ACC112 (cell line): ENCODE measurements around the gene NME3.

ENCODE experiments used
- H2AFZ ChIP-seq: fragments of 200-600 bp; sonication (generic); one replicate; pipeline ENCODE4 v1.6.0; 2017; ENCODE audit warnings: antibody characterized with exemption, low read length; ENCODE audit not compliant: unreplicated experiment
- H3K27ac ChIP-seq: fragments of 200-600 bp; sonication (generic); 2 replicates; pipeline ENCODE4 v1.5.1; 2014; ENCODE audit warnings: low read depth, mild to moderate bottlenecking, antibody characterized with exemption, low read length, moderate library complexity
- H3K27me3 ChIP-seq: fragments of 200-600 bp; sonication (generic); 2 replicates; pipeline ENCODE4 v1.6.1; 2014; ENCODE audit warnings: mild to moderate bottlenecking, antibody characterized with exemption, low read length, moderate library complexity, mixed read lengths; ENCODE audit not compliant: insufficient read depth
- H3K36me3 ChIP-seq: fragments of 200-600 bp; sonication (generic); 2 replicates; pipeline ENCODE4 v1.6.1; 2016; ENCODE audit warnings: mild to moderate bottlenecking, antibody characterized with exemption, low read length, moderate library complexity, mixed read lengths; ENCODE audit not compliant: insufficient read depth
- H3K4me1 ChIP-seq: fragments of 200-600 bp; sonication (generic); one replicate; pipeline ENCODE4 v1.6.1; 2016; ENCODE audit warnings: low read length, mixed read lengths; ENCODE audit not compliant: insufficient read depth, unreplicated experiment, control insufficient read depth
- H3K4me3 ChIP-seq: fragments of 200-600 bp; sonication (generic); 2 replicates; pipeline ENCODE4 v1.5.1; 2014; ENCODE audit warnings: mild to moderate bottlenecking, low read depth, low read length
- H3K79me2 ChIP-seq: fragments of 200-600 bp; sonication (generic); one replicate; pipeline ENCODE4 v1.6.0; 2016; ENCODE audit warnings: low read length; ENCODE audit not compliant: control insufficient read depth, unreplicated experiment, insufficient read depth

Gene NME3

DNA sequence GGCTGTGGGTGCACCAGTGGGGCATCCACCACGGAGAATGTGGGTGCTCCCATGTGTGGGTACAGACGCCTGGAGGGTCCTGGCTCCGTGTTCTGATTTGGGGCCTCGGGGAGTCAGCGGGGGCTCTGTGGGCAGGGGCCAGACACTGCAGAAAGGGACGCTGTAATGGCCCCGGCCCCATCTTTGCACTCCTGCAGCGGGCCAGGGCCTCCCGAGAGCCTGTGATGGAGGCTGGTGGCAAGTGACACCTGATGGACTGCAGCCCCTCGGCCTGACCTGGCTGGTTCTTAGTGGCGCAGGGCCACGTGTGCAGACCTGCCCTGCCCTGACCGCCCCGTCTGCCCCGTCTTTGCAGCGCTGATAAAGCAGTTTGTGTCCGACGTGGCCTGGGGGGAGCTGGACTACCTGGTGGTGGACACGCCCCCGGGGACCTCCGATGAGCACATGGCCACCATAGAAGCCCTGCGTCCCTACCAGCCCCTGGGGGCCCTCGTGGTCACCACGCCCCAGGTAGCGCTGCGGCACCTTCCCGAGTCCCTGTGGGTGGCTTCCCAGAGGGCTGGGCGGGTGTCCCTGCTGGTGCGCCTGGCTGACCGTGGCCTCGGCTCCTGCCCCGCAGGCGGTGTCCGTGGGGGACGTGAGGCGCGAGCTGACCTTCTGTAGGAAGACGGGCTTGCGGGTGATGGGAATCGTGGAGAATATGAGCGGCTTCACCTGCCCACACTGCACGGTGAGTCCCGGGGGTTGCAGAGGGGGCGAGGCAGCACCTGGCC lies 16.2 kb upstream of the NME3 start:
- no peak overlapping the region for H3K4me3 ChIP-seq
- no peak overlapping the region for H3K27ac ChIP-seq
- peaks cover 42% of the 10 kb centered on the region for H3K79me2 ChIP-seq
- H3K27me3 ChIP-seq: no peaks in the 10 kb centered on the region
- no peak overlapping the region for H2AFZ ChIP-seq
- peaks cover 5% of the 10 kb centered on the region for H3K4me1 ChIP-seq
- no peaks in the 10 kb centered on the region for H3K36me3 ChIP-seq

DNA sequence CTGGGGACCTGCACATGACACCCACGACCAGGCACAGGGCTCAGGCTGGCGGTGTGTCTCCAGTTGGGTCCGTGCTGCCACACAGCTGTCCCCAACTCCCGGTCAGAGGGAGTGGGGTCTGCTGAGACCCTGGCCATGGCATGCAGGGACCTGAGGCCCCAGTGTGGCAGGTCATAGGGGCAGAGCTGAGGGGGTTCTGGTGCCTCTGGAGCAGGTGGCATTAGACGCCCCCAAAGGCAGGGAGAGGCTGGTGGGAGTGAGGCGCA lies 15.6 kb upstream of the NME3 start:
- Histone ChIP-seq H3K27me3 (no peaks in the 10 kb centered on the region), H3K79me2 (peaks cover 42% of the 10 kb centered on the region), H3K4me1 (peaks cover 5% of the 10 kb centered on the region), H3K4me3 (no peak overlapping the region), H3K27ac (no peak overlapping the region), H3K36me3 (no peaks in the 10 kb centered on the region), H2AFZ (no peak overlapping the region)

DNA sequence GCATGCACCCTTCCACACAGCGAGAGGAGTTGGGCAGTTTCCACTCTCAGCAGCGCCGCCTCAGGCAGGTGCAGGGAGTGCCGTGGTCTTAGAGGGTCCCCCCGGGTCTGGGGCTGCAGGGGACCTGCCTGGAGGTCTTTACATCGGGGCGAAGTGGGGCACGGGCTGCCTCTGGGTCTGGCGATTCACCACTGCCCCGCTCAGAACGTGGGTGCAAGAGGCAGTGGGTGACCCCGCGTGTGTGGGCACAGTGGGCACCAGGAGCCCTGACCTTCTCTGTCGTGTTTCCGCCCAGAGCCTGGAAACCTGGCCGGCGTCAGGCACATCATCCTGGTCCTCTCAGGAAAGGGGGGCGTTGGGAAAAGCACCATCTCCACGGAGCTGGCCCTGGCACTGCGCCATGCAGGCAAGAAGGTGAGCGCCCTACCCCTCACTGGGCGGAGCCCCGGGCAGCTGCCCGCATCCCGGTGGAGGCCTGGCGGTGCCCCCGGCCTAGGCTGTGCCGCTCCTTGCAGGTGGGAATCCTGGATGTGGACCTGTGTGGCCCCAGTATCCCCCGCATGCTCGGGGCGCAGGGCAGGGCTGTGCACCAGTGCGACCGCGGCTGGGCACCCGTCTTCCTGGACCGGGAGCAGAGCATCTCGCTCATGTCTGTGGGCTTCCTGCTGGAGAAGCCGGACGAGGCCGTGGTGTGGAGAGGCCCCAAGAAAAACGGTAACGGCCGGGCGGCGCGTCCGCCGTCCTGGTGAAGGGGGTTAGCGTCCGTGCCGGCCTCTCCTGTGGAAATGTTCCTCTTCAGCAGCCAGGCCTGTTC lies 15.1 kb upstream of the NME3 start:
- no peak overlapping the region for H2AFZ ChIP-seq
- H3K4me1 ChIP-seq: peaks cover 7% of the 10 kb centered on the region
- no peaks in the 10 kb centered on the region for H3K36me3 ChIP-seq
- peaks cover 42% of the 10 kb centered on the region for H3K79me2 ChIP-seq
- no peak overlapping the region for H3K27ac ChIP-seq
- H3K27me3 ChIP-seq: no peaks in the 10 kb centered on the region
- H3K4me3 ChIP-seq: no peak overlapping the region

DNA sequence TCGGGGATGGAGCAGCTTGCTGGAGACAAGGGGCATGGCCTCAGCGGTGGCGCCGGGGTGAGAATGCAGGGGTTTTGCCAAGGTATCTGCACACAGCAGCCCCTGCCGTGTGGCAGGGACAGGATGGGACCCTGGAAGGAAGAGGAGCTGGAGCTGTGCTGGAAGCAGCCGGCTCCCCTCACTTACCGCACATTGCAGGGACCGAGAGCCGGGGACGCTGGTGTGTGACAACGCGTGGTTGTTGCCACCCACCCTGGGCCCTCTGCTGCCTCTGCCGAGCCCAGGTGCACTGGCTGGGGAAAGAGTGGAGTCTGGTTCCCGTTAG lies 14.5 kb upstream of the NME3 start:
- Histone ChIP-seq H3K4me3 (no peak overlapping the region), H3K4me1 (peaks cover 11% of the 10 kb centered on the region), H3K27me3 (no peaks in the 10 kb centered on the region), H2AFZ (no peak overlapping the region), H3K79me2 (peaks cover 42% of the 10 kb centered on the region), H3K27ac (no peak overlapping the region), H3K36me3 (no peaks in the 10 kb centered on the region)

- Histone ChIP-seq H2AFZ (no peak overlapping the region), H3K27me3 (no peaks in the 10 kb centered on the region), H3K79me2 (peaks cover 42% of the 10 kb centered on the region), H3K4me3 (no peak overlapping the region), H3K4me1 (peaks cover 11% of the 10 kb centered on the region), H3K36me3 (no peaks in the 10 kb centered on the region), H3K27ac (no peak overlapping the region)
These were observed 13.9 kb upstream of the NME3 start for GRCh38 chr16:1784977-1785845.

- H3K4me1 ChIP-seq: peaks cover 11% of the 10 kb centered on the region
- H3K36me3 ChIP-seq: no peaks in the 10 kb centered on the region
- peak within 1 kb of the TSS; percentile 15; the same call in 1 of the 2 replicates for H3K27ac ChIP-seq
- peak within 1 kb of the TSS; percentile 92 for H3K4me3 ChIP-seq
- peak within 1 kb of the TSS; percentile 91 for H2AFZ ChIP-seq
- H3K27me3 ChIP-seq: no peaks in the 10 kb centered on the region
- H3K79me2 ChIP-seq: peaks cover 38% of the 10 kb centered on the region
These were observed 11.3 kb upstream of the NME3 start, which contains the start of the genes NUBP2 and SPSB3 for GRCh38 chr16:1782408-1783264. NUBP2 (plus strand) TSS chr16:1782960; CDS start chr16:1783021, 61 bp downstream. SPSB3 (minus strand) TSS chr16:1782571; CDS start chr16:1781483, 1,088 bp downstream.

DNA sequence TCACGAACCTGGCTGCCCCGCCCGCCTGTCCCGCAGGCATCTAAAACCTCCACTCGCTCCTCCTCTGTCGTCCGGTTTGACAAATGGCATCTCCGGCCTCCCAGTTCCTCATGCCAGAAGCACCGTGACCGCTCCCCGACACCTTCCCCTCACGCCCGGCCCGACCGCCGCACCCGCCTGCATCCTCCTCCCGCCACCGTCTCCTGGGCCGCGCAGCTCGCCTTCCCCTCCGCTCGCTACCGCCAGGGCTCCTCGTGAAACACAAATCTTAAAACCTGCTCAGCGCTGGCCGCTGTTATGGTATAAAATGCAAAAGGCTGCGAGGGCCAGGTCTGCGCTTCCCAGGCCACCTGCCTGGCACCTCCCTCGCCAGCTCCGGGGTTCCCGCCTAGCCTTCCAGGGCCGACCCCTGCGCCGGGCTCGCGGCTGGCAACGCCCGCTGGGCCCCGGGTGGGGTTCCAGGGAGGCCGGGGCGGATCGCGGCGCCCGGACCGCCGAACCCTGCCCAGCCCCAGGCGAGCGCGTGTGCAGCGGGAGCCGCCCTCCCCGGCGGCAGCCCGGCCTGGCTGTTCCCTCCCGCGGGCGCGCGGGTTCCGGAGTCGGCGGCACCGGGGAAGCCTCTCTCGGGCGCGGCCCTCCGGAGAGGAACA lies 10.5 kb upstream of the NME3 start:
- Histone ChIP-seq H2AFZ (peak overlapping the region; percentile 49), H3K36me3 (no peaks in the 10 kb centered on the region), H3K27ac (no peak overlapping the region; the same call in 1 of the 2 replicates)

DNA sequence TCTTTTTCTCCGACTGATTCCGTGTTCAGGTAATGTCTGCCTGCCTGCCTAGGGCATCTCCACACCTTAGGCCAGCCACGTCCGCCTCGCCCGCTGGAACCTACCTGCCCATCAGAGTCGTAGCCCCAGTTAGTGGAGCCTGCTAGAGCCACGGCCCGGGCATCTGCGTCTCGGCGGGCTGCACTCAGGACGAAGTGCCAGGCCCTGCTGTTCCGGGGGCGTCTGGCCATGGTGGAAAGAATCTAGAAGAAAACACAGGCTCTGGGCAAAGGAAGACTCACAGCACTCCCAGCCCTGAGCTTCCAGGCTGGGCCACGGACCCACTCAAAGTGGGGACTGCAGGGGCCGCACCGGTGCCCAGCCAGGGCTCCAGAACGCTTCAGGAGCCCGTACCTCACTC lies 9.9 kb upstream of the NME3 start:
- H2AFZ ChIP-seq: no peak overlapping the region
- H3K4me1 ChIP-seq: peaks cover 11% of the 10 kb centered on the region
- no peaks in the 10 kb centered on the region for H3K27me3 ChIP-seq
- H3K36me3 ChIP-seq: no peaks in the 10 kb centered on the region
- peak overlapping the region; percentile 92 for H3K4me3 ChIP-seq
- H3K27ac ChIP-seq: no peak overlapping the region
- H3K79me2 ChIP-seq: peaks cover 30% of the 10 kb centered on the region

More for the DNA sequence above, 10.5 kb upstream of the NME3 start:
- peak overlapping the region; percentile 92 for H3K4me3 ChIP-seq
- no peaks in the 10 kb centered on the region for H3K27me3 ChIP-seq
- peaks cover 36% of the 10 kb centered on the region for H3K79me2 ChIP-seq
- peaks cover 11% of the 10 kb centered on the region for H3K4me1 ChIP-seq

- peak overlapping the region; percentile 92; the same call in 1 of the 2 replicates for H3K4me3 ChIP-seq
These were observed 9.3 kb upstream of the NME3 start for GRCh38 chr16:1780677-1781072.

More at GRCh38 chr16:1780677-1781072, 9.3 kb upstream of the NME3 start:
- H3K4me1 ChIP-seq: peaks cover 11% of the 10 kb centered on the region
- H2AFZ ChIP-seq: no peak overlapping the region
- H3K79me2 ChIP-seq: peaks cover 25% of the 10 kb centered on the region
- no peak overlapping the region for H3K27ac ChIP-seq
- no peaks in the 10 kb centered on the region for H3K36me3 ChIP-seq
- H3K27me3 ChIP-seq: no peaks in the 10 kb centered on the region
